Left hindlimb (tissue), 1 donor: ENCODE results near the gene BPIFB3.

ENCODE experiments used
- DNase-seq: peaks from one replicate; pipeline ENCODE4 v3.0.0-alpha.2; 2018

The BPIFB3 gene

GRCh38 chr20:33053291-33054106 is at the start of gene BPIFB3:
Gene BPIFB3, plus strand, starts transcription at chr20:33053903. Its CDS starts 1,533 bp downstream, at chr20:33055436.
- DNase-seq, result no peak

GRCh38 chr20:33004141-33004751 is 49.5 kb upstream of the BPIFB3 start, which contains the start of gene SUN5:
Gene SUN5, minus strand, starts transcription at chr20:33004433. Its CDS starts 93 bp downstream, at chr20:33004340.
- no peak for DNase-seq

GRCh38 chr20:33005132-33005566 is 48.6 kb upstream of the BPIFB3 start:
- no peak for DNase-seq

GRCh38 chr20:33005908-33006775 is 47.6 kb upstream of the BPIFB3 start:
- no peak for DNase-seq

- no peak for DNase-seq
Observed at GRCh38 chr20:33006776-33007375, 46.8 kb upstream of the BPIFB3 start.

GRCh38 chr20:33007376-33008335 is 46.0 kb upstream of the BPIFB3 start, which contains the start of gene BPIFB2:
Gene BPIFB2, plus strand, starts transcription at chr20:33007704. Its CDS starts 871 bp downstream, at chr20:33008575.
- DNase-seq, result no peak

GRCh38 chr20:33008336-33009213 is 45.1 kb upstream of the BPIFB3 start:
- DNase-seq, result no peak

GRCh38 chr20:33009214-33010132 is 44.2 kb upstream of the BPIFB3 start:
- no peak for DNase-seq

GRCh38 chr20:33010133-33010504 is 43.6 kb upstream of the BPIFB3 start:
- DNase-seq, result no peak

- no peak for DNase-seq
Observed at GRCh38 chr20:33010674-33011449, 42.8 kb upstream of the BPIFB3 start.

- DNase-seq, result no peak
Observed at GRCh38 chr20:33012327-33013189, 41.1 kb upstream of the BPIFB3 start.

- DNase-seq, result no peak
Observed at GRCh38 chr20:33013701-33014326, 39.9 kb upstream of the BPIFB3 start.

- no peak for DNase-seq
Observed at GRCh38 chr20:33014336-33015113, 39.2 kb upstream of the BPIFB3 start.

GRCh38 chr20:33015114-33015484 is 38.6 kb upstream of the BPIFB3 start:
- DNase-seq, result no peak

- no peak for DNase-seq
Observed at GRCh38 chr20:33015700-33016580, 37.8 kb upstream of the BPIFB3 start.
